Erythroblast (primary cell): ENCODE data around the gene NTF3.

Source experiments
- GATA1 ChIP-seq: IDR thresholded peaks from 2 replicates; pipeline ENCODE4 v1.6.1; 2011; ENCODE audit warnings: low read depth, mild to moderate bottlenecking, control low read depth, low read length, moderate library complexity
- POLR2A ChIP-seq: IDR thresholded peaks from 2 replicates; pipeline ENCODE4 v1.6.1; 2011; ENCODE audit warnings: mild to moderate bottlenecking, low read length

DNA sequence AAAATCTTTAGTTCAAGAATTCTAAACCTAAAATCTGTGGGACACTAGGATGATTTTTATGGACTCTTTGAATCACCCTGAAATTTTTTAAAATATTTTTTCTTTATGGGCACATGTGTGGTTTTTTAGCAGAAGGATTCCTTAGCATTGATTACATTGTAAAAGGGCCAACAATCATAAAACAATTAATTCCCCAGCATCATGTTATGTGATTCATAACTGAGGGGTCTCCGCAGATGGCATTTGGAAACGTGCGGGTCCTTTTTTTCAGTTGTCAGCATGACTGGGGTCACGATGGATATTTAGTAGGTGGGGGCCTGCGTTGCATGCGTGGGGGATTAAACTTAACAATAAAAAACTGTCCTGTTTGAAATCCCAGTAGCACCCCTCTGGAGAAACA lies 52.5 kb downstream of the NTF3 start:
- no peak for TF ChIP-seq POLR2A
- no peak for TF ChIP-seq GATA1
